M059J (cell line): ENCODE results near the gene LHX5. TPM values are rescaled to one million over a fixed set of nuclear protein-coding genes. Genes with fewer than 3 reads are reported as not detected.
"Not testable (repeated sequence)": the region's sequence is repeated elsewhere in the genome, so short reads cannot be mapped to it uniquely, and the experiment has no call there.

Experiments used
- DNase-seq: peaks from one replicate; pipeline ENCODE4 v3.0.0-alpha.2; 2012; ENCODE audit warnings: low read depth
- total RNA-seq: library from RNA; depleted of rRNA; stranded (reverse); fragments of >200 nt; shearing (Covaris generic); gene quantifications from 2 replicates; pipeline ENCODE4 v1.2.3, GENCODE V29; 2014; rRNA removed

LHX5 gene
- 0.02 TPM in 1 of 2 replicates, not detected in the other for total RNA-seq

- DNase-seq = peak; percentile 12
These were observed at the start of gene LHX5 for GRCh38 chr12:113471619-113472171. Gene LHX5, minus strand, starts transcription at chr12:113471871. Its CDS starts 373 bp downstream, at chr12:113471498.

DNA sequence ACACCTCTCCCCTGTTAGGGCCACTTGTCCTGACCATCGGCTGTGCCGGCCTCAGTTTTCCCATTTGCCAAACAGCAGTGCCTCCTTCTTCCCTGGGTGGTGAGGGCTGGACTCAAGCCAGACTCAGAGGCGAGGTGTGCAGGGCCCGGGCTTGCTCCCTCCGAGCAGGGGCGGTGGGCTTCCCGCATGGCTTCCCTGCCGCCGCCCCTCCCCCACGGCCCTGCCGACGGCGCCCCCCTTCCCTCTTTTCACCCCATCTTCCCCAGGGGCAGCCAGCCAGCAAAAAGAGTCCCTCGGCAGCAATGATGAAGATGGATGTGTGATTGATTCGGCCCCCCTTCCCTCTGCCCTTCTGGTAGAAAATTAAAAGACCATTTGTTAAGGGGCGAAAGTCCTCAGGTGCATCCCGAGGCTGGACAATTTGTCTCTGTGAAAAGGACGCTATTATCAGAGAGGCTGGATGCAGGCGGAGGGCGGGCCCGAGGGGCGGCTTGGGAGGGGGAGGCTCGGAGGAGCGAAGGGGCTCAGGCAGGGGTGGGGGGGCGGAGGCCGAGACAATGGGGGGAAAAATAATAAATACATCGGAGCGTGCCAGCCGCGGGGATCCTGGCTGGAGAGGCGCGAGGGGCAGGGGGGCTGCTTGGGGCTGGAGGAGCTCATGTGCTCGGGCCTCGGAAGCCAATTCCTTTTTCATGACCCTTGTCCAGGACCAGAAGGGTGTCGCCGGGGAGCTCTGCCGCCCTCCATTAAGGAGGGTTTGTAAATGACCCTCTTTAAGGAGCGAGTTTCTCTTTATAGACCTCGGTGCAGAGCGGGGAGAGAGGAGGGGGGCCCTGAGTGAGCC is 48.0 kb upstream of the LHX5 start:
- no peak for DNase-seq

GRCh38 chr12:113515082-113515856 is 43.6 kb upstream of the LHX5 start:
- DNase-seq = no peak

DNA sequence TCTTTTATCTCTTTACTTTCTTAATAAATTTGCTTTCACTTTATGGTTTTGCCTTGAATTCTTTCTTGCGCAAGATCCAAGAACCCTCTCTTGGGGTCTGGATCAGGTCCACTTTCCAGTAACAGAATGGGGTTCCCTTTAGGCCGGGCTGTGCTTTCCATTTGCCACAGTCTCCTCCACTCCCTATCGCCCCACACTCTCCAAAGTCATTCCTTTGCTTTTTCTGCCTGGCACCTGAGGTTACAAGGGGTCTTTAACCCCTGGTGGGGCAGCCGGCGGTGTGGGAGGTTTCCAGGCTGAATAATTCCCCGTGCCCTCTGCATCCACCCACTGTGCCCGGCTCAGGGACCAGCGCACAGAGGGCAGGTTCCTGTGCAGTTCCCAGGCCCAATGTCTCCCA is 42.9 kb upstream of the LHX5 start:
- DNase-seq = no peak

GRCh38 chr12:113512568-113512967 is 40.9 kb upstream of the LHX5 start:
- no peak for DNase-seq

DNA sequence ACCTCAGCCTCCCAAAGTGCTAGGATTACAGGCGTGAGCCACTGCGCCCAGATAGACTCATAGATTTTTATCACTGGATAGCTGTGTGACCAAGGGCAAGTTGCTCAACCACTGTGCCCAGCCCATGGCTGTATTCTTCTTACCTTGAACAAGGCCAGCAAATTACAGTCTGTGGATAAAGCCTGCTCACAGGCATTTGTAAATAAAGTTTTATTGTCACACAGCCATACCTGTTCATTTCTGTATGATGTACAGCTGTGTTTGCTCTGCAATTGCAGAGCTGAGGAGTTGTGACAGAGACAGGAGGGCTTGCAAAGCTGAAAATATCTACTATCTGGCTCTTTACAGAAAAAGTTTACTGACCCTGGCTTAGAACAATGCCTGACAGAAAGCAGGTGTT is 35.2 kb upstream of the LHX5 start:
- no peak for DNase-seq

DNA sequence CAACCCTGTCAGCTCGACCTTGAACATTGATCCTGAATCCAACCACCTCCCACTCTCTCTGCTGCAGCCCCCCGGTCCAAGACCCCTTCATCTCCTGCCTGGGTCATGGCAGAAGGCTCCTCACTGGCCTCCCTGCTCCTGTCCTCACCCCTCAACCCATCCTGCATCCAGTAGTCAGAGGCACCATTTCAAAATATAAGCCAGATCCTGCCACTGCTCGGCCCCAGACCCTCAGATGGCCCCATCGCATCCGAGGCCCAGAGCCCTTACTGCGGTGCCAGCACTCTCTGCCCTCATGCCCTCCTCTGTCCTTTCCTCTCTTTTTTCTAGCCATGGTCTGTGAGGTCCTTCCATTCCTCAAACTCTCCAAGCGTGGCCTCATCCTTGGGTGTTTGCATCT is 34.3 kb upstream of the LHX5 start:
- DNase-seq = no peak

DNA sequence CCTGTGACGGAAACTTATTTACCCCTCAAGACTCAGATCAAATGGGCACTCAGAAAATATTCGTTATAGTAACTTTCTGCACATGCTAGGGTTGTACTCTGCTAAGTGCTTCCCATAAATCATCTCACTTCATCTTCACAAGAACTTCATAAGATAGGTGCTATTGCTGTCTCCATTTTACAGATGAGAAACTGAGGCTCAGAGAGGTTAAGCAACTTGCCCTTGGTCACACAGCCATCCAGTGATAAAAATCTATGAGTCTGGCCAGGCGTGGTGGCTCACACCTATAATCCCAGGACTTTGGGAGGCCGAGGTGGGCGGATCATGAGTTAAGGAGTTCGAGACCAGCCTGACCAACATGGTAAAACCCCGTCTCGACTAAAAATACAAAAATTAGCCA is 33.2 kb upstream of the LHX5 start:
- DNase-seq = no peak

- DNase-seq = no peak
These were observed 29.2 kb upstream of the LHX5 start for GRCh38 chr12:113500782-113501311.

DNA sequence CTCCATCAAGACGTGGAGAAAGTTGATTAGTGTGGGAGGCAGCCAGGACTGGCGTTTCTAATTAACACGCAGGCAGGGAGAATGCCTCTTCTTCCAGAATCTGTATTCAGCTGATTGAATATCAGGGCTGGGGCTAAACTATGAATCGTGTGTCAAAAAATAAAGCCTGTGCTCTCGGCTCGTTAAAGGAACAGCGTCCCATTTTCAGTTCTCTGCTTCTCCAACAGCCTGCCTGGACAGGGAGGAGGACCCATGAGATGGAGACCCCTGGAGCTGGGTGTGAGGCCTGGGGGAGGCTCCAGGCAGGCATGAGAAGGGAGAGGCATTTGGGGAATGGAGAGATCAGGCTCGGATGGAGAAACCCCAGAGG is 28.6 kb upstream of the LHX5 start:
- no peak for DNase-seq

DNA sequence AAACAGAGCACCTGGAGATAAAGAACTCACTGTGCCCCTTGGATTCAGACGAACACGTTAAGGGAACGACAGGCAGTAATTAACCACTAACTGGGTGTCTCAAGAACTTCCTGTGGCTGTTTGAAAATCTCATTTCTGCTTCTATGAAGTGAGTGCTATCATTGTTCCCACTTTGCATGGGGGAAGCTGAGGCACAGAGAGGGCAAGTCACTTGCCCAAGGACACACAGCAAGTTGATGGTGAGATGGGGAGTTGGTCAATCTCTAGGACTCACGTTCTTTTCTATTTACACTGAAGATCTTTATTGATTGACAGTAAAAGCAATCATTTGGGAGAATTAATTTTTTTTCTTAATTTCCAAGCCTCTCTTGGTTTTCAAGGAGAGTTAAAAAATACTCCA is 26.8 kb upstream of the LHX5 start:
- DNase-seq = no peak

- DNase-seq = no peak
These were observed 26.0 kb upstream of the LHX5 start for GRCh38 chr12:113497693-113498092.

GRCh38 chr12:113495941-113496340 is 24.3 kb upstream of the LHX5 start:
- not testable (repeated sequence) for DNase-seq

DNA sequence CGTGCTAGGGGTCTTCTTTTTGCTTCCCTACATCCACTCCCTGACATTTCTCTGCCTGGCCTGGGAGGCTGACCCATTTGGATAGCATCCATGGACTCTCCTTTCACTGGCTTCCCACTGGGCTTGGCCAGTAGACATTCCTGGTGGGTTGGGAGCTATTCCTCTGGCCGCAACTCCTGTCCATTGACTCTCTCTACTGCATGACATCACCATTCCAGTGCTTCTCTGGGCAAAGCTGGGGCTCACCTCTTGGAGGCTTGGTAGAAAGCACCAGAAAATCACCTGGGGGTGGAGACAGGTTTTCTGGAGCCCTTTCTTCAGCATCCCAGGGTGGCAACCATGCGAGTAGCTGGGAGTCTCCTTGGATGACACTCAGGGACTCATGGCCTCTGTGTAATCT is 16.7 kb upstream of the LHX5 start:
- no peak for DNase-seq

- DNase-seq = no peak
These were observed 15.1 kb upstream of the LHX5 start for GRCh38 chr12:113486722-113487121.

DNA sequence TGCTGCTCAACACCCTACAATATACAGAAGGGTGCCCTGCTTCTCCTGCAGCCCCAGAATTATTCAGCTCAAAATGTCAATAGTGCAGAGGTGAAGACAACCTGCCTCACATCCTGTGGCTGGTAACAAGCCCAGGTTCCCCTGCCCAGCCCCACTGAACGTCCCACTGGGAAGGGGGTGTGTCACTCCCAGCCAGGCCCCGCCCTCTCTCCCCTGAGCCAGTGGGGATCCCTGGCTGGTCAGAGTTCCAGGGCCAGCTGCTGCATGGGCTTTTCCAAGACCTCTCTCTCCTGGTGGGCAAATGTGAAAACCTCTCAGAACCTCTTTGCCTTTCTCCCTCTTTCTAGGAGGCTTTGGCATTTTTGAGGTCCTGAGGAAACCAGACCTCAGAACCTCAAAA is 13.7 kb upstream of the LHX5 start:
- no peak for DNase-seq

GRCh38 chr12:113482334-113482733 is 10.7 kb upstream of the LHX5 start:
- DNase-seq = no peak

- DNase-seq = no peak
These were observed 8.8 kb upstream of the LHX5 start for GRCh38 chr12:113480336-113480971.

- DNase-seq = peak; percentile 23
These were observed 8.1 kb upstream of the LHX5 start for GRCh38 chr12:113479590-113480335.

GRCh38 chr12:113479216-113479589 is 7.5 kb upstream of the LHX5 start:
- DNase-seq = no peak

DNA sequence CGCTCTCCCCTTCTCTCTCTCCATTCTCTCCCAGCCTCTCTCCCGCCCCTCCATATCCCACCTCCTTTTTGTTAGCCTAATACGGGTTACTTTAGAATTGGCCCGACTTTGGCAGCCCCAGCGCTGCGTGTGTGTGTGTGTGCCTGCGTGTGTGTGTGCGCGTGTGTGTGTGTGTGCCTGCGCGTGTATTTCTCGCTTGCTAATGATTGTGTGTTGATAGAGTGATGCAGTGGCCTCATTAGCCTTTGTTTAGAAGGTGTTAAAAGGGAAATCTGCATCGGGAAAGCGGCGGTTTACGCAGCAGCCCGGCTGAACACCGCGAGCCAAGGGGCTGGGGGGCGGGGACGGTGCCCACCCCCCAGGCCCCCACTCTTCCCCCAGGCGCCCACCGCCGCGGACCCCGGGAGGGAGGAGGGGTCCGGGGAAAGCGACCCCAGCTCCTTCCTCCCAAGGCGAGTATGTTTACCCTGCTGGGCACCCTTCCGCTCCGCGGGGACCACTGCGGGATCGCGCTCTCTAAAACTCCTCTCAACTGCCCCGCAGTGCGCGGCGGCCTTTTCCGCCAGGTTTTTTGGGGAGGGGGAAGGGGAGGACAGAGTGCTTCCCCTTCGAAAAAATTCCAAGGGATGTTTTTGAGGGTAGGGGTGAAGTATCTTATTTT is 6.8 kb upstream of the LHX5 start:
- DNase-seq = no peak
